GM18873 (cell line): ENCODE measurements around the gene KRT7.

Source experiments
- ATAC-seq: cut with Tn5 transposase; IDR thresholded peaks from one replicate; pipeline ENCODE4 v1.9.1; 2021; ENCODE audit warnings: mild to moderate bottlenecking, moderate library complexity, moderate number of reproducible peaks; ENCODE audit not compliant: unreplicated experiment, low FRiP score

KRT7 gene

DNA sequence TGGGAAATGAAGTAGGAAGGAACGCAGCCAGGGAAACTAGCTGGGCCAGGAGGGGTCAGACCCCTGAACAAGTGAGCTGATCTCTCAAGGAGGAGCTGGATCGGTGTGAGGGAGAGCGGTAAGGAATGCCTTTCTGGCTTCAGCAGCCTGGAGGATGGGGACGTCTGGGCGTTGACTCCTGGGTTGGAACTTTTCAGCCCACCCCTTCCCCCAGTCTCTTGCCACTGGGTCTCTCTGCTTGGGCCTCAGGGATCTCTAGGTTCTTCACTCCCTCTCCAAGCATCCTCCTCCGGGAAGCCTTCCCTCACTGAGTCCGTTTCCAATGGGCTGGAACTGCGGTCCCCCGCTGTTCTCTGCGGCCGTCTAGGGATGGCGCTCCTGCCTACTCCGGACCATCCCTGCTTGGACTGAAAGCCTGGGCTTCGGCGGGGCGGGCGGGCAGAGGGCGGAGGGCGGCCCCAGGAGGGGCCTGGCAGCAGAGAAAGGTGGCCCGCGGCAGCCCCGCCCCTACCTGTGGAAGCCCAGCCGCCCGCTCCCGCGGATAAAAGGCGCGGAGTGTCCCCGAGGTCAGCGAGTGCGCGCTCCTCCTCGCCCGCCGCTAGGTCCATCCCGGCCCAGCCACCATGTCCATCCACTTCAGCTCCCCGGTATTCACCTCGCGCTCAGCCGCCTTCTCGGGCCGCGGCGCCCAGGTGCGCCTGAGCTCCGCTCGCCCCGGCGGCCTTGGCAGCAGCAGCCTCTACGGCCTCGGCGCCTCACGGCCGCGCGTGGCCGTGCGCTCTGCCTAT lies at the start of gene KRT7:
KRT7 (plus strand) TSS at position 570 of the 788 bp plus-strand sequence; CDS start at position 624, 54 bp downstream.
- no peak for ATAC-seq

DNA sequence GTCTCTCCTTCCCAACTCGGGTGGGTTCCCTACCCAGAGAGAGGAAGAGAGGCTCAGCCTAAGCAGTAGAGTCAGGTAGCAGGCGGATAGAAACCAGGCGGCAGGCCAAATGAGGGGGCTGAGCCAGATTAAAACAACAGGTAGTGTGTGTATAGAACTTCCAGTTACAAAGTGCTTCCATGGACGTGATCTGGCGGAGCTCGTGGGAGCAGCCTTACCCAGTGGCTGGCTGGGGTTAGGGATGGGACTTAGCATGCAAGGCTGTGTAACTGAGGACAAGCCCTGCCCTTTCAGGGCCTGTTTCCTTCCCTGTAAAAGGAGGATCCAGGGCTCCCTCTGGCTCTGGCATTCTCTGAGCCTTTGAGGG lies 49.5 kb upstream of the KRT7 start:
- ATAC-seq: no peak

DNA sequence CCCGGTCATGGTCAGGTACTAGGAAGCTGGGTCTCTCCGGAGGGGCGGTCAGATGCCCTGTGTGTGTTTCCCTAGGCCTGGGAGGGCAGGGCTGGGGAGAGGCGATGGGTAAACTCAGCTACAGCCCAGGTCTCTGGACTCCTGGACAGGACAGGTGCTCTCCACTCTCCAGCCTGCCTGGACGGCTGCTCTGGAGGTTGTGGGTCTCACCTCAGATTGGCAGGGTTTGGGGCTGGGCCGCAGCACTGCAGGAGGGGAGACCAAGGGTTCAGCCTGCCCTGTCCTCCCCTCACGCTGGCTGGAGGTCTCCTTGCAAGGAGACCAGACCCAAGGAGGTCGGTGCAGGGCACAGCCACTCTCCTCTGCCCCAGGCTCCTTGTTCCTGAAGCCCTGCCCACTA lies 49.1 kb upstream of the KRT7 start:
- ATAC-seq: no peak

DNA sequence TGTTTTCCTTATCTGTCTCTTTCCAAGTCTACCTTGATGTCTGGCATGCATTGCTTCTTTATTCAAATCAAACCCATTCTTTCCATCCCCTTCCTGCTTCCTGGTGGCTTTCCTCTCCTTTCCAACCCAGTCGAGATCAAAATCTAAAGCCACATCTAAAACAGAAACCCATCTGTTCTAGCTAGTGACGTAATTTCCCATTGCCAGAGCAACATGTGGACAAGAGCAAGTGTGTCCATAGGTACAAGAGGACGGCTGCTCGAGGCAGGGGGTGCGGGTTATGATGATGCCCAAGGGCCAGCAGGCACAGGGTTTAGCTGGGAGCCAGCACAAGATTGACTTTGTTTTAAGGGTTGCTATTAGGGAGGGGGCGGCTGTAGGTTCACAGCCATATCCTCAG lies 48.2 kb upstream of the KRT7 start:
- no peak for ATAC-seq

DNA sequence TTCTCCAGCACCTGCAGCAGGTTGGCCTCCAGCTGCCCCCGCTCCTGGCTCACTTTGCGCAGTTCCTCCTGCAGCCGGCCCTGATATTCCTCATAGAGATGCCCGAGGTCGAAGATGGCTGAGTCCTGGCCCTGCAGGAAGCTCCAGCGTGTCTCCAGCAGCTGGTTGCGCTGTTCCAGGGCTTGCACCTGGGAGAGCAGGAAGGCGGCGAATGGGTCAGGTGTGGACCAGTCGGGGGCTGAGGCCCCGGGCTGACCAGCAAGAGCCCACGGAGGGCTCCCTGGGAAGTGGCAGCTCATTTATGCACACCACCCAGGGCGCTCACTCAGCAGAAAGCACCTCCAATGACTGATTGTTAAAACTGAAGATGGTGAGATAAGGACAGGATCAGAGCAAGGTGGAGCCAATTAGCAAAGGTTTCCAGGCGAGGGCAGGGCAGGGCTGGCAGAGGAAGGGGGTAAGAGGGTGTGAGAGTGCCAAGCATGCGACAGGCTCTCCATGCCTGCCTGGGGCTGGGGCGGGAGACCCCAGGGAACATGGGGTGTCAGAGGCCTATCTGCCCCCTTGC lies 47.6 kb upstream of the KRT7 start:
- ATAC-seq: no peak

DNA sequence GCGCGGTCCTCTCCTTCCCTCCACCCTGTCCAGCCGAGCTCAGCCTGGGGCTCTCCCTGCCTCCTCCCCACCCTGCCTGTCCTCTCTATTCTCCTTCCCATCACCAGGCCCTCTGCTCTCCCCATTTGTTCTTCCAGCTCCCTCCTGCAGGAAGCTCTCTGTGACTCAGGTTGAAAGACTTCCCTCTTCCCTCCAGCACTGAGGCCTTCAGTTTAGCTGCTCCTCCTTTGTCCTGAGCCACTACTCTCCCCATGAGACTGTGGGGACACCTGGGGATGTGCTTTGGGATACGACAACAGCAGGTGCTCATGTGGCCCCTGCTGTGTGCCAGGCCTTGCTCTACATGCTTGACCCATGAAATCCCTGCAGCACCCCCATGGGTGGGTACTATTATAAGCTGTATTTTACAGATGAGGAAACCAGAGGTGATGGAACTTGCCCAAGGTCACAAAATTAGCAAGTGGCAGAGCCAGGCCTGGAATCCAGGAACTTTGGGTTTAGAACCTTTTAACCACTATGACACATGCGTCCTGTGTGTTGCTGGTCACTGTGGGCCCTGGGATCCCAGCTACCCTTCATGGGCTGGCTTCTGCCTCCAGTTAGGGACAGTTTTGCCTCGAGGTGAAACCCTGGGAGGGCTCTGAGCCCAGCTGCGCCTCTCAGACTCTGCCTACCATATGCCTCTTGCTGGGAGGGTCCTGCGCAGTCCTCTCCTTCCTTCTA lies 46.8 kb upstream of the KRT7 start:
- no peak for ATAC-seq

DNA sequence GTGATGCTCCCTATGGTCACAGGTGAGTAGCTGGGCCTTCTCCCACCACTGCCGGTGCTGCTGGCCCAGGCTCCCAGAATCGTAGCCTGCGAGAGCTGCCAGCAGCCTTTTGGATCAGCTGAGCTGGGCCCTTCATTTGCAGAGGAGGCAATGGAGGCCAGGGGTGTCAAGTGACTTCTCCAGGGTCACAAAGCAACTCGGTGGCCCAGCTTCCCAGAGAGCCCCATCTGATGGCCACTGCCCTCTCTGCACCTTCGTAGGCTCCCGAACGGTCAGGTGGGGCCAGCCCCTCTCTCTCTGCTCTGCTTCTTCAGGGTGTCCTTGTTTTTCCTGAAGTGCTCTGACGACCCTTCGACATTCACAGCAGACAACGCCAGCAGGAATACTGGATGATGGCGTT lies 45.8 kb upstream of the KRT7 start:
- no peak for ATAC-seq

DNA sequence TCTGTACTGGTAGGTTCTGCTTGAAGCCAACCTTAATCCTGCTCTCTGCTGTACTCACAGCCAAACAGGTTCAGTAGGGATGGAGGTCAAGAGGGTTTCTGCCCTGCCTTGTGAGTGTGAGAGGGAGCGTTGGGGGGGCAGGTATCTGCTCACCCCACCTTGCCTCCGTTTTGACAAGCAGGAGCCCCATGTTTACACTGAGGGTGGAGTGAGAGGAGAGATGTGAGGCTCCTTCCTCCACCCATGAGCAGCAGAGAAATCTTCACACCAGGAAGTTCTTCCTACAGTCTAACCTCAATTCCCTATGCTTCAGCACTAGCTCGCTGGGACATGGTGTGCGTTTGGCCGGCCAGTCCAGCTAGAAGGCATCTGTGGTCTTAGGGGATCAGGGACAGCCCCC lies 45.4 kb upstream of the KRT7 start:
- no peak for ATAC-seq

DNA sequence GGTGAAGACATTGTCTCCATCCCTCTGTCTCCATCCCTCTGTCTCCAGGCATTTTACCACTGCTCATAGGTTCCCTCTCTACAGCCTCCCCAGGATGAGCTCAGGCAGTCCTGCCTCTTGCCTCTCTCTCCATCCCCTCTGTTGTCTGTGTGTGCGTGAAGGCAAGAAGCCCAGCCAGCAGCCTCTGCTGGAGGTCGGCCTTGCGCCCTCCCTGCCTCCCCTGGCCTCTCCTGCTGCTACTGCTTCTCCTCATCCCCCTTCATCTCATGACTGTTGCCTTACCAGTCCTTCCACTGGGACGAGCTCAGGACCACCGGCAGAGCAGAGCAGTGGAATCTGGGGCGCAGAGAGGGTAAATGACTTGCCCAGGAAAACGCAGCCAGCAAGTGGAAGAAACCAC lies 44.4 kb upstream of the KRT7 start:
- ATAC-seq: no peak

DNA sequence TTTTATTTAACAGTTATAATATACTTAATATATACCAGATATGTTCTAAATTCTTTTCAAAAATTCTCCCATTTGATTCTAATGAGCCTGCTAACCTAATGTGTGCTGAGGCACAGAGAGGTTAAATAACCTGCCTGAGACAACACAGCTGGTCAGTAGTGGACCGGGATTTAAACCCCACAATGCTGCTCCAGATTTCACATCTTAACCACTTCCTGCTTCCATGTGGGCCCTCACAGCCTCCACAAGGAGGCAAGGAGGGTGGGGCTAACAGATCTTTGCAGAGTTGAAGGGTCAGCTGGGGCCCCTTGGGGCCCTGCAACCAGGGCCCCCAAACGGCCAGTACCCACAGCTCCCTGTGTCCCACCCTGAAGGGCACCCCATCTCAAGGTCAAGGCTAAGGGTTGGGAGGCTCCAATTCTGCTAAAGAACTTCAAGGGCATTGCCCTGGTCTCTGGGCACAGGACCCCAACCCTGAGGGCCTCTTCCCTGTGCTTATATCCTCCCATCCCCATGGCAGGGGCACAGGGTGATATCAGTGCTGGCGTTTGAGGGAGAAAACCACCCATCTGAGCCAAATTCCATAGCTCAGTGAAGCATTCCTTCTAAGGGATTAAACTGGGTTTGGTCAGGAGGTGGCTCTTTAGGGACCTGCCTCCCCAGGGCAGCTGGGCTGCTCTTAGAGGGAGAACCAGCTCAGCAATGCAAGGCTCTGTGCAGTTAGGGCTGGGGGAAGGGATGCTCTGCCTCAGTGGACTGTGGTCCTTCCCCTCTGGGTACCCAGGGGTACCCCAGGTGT lies 43.5 kb upstream of the KRT7 start:
- ATAC-seq: no peak

DNA sequence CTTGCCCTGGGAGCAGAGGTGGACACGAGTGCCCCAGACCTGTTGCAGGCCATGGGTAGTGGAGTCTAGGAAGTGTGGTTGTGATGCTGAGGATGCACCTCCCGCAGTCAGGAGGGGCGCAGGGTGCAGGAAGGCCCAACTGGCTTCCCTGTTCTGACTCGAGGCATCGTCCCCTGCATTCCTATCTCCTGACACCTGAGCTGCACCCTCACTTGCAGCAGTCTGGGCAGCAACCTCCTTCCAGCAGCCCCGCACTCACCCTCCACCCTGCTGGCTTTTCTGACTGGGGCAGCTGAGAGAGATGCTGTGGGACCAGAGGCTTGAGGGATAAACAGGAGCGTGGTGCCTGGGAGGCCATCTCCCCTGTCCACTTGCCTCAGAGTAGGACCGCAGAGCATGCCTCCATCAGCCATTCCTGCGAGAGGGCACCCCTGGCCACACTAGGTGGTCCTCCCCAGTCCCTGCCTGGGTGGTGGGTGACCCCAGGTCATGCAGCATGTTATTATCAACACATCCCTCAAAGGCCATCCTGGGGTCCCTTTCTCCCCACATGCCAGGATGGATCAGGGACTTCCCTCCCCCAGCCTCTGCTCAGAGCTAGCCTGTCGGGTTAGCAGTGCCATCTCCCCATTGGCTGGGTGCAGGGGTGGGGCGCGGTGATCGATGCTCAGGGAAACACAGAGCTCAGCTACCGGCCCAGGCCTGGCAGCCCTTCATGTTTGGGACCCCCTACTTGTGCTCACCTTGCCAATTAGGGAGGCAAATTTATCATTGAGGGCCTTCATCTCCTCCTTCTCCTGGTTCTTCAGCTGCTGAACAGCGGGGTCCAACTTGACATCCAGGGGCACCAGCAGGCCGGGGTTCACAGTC lies 41.9 kb upstream of the KRT7 start:
- no peak for ATAC-seq

DNA sequence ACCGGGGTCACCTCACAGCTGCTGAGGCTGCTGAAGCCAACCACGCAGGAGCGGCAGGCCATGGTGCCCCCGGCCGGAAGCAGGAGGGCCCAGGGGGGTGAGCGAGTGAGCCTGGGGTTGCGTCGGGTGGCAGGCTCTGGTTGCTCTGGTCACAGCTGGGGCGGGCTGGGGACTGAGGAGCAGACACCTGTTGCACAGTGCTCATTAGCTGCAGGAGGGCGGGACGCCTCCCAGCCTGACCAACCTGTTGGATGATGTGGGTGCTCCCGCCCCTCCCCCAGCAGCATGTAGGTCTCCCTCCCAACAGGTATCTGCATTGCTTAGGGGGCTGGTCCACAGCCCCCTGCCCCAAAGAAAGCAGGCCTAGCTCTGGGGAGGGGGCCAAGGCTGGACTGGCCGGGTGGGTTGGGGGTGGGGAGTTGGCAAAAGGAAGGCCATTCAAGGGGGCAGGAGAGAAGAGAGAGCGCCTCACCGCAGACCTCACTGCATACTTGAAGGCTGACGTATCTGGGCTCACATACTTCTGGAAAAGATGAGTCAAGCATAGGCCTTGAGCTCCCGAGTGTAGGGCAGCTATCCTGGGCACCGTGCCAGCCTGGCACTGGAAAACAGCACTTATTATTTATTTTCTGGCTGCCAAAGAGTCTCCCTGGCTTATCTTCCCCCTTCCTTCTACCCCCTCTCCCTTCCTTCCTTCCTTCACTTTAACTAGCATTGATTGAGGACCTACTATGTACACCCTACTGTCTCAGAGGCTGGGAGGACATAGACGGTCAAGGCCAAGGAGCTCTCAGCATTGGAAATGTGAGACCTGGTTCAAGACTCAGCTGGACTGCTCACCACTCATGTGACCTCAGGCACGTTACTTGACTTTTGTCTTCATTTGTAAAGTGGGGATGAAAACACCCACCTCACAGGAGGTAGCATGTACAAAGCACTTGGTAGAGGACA lies 40.9 kb upstream of the KRT7 start, which contains the start of gene KRT80:
KRT80 (minus strand) TSS at position 174 of the 951 bp plus-strand sequence; CDS start at position 62, 112 bp downstream.
- ATAC-seq: no peak

DNA sequence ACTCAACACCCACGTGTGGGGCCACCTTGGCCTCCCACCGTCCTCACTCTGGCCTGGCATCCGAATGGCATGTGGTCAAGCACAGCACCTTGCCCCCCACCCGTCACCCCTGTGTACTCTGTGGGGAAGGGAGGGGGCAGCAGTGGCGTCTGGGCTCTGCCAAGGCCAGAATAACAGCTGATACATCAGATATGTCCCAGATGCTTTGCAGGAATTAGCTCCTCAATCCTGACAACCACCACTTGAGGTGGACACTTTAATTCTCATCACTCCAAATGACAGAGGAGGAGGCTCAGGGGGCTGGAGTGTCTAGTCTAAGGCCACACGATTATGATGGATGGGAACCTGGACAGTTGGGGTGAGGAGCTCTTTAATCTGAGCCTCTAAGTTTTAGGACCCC lies 39.5 kb upstream of the KRT7 start:
- ATAC-seq: no peak

DNA sequence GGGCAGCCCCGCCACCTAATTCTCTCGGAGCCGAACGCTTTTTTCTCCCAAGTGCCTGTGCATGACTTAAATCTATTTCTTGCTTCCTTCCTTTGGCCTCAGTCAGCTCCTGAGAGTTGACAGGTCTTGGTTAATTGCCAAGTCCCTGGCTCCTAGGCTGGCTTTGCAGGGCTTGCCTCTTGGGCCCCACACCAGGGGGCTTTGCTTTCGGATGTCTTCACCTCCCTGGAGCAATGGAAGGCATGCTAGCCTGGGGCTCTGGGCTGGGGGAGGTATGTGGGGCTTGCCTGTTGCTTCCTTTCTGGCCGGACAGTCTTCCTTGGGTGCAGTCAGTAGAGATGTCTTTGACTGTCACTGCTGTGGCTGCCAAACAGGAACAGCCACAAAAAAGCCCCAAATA lies 39.1 kb upstream of the KRT7 start:
- no peak for ATAC-seq

DNA sequence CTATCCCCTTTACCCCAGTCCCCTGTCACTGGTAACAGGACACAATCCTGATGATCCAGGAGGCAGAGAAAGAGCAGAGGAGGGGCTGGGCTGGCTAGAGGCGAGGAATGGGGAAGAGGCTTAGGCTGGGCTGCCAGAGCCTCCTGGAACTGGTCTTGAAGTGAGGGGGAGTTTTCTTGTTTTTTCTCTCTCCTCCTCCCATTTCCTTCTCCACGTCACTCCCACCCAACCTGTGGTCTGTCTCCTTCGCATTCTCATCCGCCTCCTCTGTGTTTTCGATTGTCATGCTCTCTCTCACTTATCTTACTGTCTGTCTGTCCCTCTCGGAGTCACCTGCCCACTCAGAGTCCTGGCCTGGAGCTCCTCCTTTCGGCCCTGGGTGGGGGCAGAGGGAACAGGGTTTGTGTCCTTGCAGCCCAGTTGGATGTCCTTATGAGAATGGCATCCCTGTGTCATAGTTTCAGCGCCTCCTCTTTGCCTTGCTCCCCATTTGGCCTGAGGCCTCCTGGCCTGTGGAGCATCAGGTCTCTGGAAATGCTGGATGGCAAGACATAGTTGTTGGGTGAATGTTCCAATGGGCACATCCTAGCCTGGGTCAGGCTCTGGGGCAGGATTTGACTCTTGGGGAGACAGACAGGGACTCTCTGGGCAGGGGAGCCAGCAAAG lies 37.8 kb upstream of the KRT7 start:
- ATAC-seq: no peak

DNA sequence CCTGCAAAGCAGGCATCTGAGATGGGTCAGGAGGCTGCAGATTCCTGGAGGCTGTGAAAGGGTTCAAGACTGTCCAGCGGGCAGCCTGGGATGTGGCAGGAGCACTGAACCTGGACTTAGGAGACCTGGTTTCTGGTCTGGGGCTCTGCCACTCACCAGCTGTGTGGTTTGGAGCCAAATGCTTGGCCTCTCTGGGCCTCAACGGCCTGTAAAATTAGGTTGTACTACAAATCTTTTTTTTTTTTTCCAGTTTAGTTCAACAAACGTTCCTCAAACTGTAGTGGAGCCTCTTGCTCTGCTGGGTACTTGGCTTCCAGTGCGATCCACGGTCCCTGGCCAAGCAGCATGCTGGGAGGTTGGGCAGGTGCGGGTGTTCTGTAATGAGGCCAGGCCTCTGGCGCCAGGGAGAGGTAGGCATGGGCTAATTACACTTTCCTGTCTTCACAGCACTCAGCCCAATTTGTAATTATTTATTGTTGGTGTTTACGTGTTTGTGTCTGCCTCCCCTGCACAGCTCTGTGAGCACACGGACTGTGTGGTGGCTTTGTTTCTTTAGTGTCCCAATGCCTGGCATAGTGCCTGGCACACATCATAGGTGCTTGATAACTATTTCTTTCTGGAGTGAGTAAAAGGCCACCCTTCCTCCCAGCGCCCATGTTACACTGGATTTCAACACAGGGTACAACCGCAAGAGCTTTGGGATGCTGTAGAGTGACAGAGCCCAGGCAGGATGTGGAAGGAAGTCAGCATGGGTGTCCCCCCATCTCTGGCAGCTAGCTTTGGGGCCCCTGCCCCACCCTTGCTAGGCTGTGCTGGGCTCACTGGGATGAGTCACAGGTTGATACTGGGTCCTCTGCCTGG lies 35.4 kb upstream of the KRT7 start:
- no peak for ATAC-seq

DNA sequence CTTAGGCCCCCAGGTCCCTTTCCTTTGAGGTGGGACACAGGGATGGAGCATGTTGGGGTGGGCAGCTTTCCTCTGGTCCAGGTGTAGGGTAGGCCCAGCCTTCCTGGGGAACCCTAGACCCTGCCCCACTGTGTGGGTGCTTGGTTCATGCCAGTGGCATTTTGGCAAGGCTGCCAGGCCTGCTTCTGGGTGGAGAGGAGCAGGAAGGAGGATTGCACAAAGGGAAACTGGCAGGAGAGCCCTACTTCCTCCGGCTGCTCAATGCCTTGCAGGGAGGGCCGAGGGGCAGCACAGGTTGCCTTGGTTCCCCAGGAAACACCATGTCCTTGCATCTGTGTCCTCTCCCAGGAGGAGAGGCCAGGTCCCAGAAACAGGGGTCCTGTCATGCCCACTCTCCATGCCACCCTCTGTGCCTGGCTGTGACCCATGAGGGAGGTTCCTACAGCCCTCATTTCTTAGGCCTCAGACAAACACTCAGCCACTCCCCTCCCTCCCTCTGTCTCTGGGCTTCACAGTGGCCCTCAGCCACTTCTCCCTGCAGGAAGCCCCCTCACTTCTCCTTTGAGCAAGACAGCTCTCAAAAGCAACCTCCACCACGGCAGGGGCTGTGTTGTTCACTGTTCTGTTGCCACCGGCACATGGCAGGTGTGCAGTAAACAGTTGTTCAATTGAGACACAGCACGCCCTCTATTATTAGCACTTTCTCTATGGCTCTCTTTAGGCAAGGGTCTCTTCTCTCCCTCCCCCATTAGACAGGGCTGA lies 34.4 kb upstream of the KRT7 start:
- no peak for ATAC-seq
